Gastrocnemius medialis (tissue), 4 donors: ENCODE results near the gene RNF144A. TPM values are rescaled to one million over a fixed set of nuclear protein-coding genes. Genes with fewer than 3 reads are reported as not detected.
A peak's percentile ranks its signal among the peaks of the same experiment; 100 is the strongest.

Experiments used
- ATAC-seq, 2 donors: fragments of 150-250 bp; one replicate each; pipeline ENCODE4 v1.9.1; 2016
- DNase-seq, 2 donors: peaks; one replicate each; pipeline ENCODE4 v3.0.0-alpha.2; 2019
- H3K27ac ChIP-seq, 4 donors: fragments of 200-600 bp; sonication (generic); 1 replicate in 1 of 4; 2 replicates in 3 of 4; pipeline ENCODE4 v1.5.1; 2016 to 2018; ENCODE audit warnings: mild to moderate bottlenecking in 2 of 4, moderate library complexity in 1 of 4
- H3K27me3 ChIP-seq, 3 donors: fragments of 200-600 bp; sonication (generic) in 2 of 3; 1 replicate in 1 of 3; 2 replicates in 2 of 3; pipeline versions ENCODE4 v1.5.1 to v1.6.0; 2016 to 2019; ENCODE audit warnings: mild to moderate bottlenecking in 1 of 3, moderate library complexity in 1 of 3
- H3K36me3 ChIP-seq, 2 donors: fragments of 200-600 bp; sonication (generic) in 1 of 2; one replicate each; pipeline ENCODE4 v1.5.1; 2017 to 2018
- H3K4me1 ChIP-seq, 2 donors: fragments of 200-600 bp; sonication (generic) in 1 of 2; one replicate each; pipeline ENCODE4 v1.5.1; 2016 to 2017; ENCODE audit warnings: mild to moderate bottlenecking in 2 of 2
- H3K4me3 ChIP-seq, 4 donors: fragments of 200-600 bp; sonication (generic) in 3 of 4; 1 replicate in 1 of 4; 2 replicates in 3 of 4; pipeline ENCODE4 v1.5.1; 2016 to 2019; ENCODE audit warnings: mild to moderate bottlenecking in 2 of 4
- H3K9me3 ChIP-seq, 3 donors: fragments of 200-600 bp; sonication (generic) in 2 of 3; 1 replicate in 1 of 3; 2 replicates in 2 of 3; pipeline ENCODE4 v1.5.1; 2016 to 2019
- POLR2A ChIP-seq, 2 donors: fragments of 450-650 bp; IDR thresholded peaks; one replicate each; pipeline ENCODE4 v1.6.1; 2017; ENCODE audit warnings: antibody characterized with exemption in 2 of 2, mild to moderate bottlenecking in 2 of 2, moderate library complexity in 2 of 2
- in situ Hi-C, 4 donors: fragments of 200-750 bp; cut with MboI; loops; one replicate each; pipeline versions ENCODE4 v1.15.0 to v1.8.0; 2017; ENCODE audit warnings: low sequenced_read_pairs in 4 of 4
- intact Hi-C: fragments of 100-400 bp; cut with DNase I; formaldehyde crosslinking; loops from one replicate; pipeline ENCODE4 v1.15.1; 2023; ENCODE audit warnings: low total_unique reads
- total RNA-seq, 4 donors: library from RNA; depleted of rRNA; stranded (reverse); fragments of >200 nt; gene quantifications; one replicate each; pipeline versions ENCODE4 v1.1.0 to v1.2.3, GENCODE V29; 2016
- TF ChIP-seq, protein P1 (sequence below), 5 experiments: fragments of 450-650 bp in 3 of 5; fragments of 200-600 bp in 2 of 5; sonication (generic) in 2 of 5; IDR thresholded peaks in 4 of 5; conservative IDR thresholded peaks in 1 of 5; 1 replicate in 4 of 5; 2 replicates in 1 of 5; pipeline ENCODE4 v1.5.1; 2016 to 2019; ENCODE audit warnings: antibody characterized with exemption in 5 of 5, mild to moderate bottlenecking in 3 of 5, moderate library complexity in 3 of 5

RNF144A gene
- total RNA-seq, 4 donors from 2014 or later, result 4.9 to 16.2 (median 10.2) TPM

DNA sequence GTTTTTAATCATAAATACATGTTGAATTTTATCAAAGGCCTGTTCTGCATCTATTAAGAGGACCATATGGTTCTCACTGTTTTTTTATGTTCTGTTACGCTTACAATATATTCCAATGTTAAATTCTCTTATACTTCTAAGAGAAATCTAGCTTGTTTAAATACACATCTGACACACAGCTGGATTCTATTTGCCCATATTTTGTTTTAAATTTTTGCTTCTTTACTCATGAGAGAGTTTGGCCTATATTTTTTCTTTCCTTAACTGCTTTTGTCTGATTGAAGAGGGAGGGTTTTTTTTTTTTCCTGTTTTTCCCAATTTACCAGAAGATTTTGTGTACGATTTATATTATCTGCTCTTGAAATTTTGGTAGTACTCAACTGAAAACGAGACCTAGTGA, 34.9 kb downstream of the RNF144A start:
- H3K27ac ChIP-seq, result no peak overlapping the region
- H3K4me3 ChIP-seq, result no peak overlapping the region
- intact Hi-C loops, result no loop called here
- no peaks in the 10 kb centered on the region for H3K9me3 ChIP-seq
- H3K4me1 ChIP-seq, result peaks cover 0 to 10% of the 10 kb centered on the region in 2 donors
- H3K27me3 ChIP-seq, result no peaks in the 10 kb centered on the region
- TF ChIP-seq, protein P1, sequence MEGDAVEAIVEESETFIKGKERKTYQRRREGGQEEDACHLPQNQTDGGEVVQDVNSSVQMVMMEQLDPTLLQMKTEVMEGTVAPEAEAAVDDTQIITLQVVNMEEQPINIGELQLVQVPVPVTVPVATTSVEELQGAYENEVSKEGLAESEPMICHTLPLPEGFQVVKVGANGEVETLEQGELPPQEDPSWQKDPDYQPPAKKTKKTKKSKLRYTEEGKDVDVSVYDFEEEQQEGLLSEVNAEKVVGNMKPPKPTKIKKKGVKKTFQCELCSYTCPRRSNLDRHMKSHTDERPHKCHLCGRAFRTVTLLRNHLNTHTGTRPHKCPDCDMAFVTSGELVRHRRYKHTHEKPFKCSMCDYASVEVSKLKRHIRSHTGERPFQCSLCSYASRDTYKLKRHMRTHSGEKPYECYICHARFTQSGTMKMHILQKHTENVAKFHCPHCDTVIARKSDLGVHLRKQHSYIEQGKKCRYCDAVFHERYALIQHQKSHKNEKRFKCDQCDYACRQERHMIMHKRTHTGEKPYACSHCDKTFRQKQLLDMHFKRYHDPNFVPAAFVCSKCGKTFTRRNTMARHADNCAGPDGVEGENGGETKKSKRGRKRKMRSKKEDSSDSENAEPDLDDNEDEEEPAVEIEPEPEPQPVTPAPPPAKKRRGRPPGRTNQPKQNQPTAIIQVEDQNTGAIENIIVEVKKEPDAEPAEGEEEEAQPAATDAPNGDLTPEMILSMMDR (IDR thresholded peaks at IDR 0.05 in 4 of 5, conservative IDR thresholded peaks at IDR 0.05 in 1 of 5), result no peak
- TF ChIP-seq POLR2A (IDR thresholded peaks at IDR 0.05), result no peak
- no peaks in the 10 kb centered on the region for H3K36me3 ChIP-seq
- in situ Hi-C loops, result no loop called here
- DNase-seq (no peak), ATAC-seq (no peak)

- no peak for ATAC-seq
- TF ChIP-seq POLR2A (IDR thresholded peaks at IDR 0.05), result no peak
- TF ChIP-seq, protein P1 (IDR thresholded peaks at IDR 0.05 in 4 of 5, conservative IDR thresholded peaks at IDR 0.05 in 1 of 5), result no peak
- intact Hi-C loops, result no loop called here
- in situ Hi-C loops, result no loop called here
- no peak overlapping the region for H3K4me3 ChIP-seq
- H3K27me3 ChIP-seq, result no peaks in the 10 kb centered on the region
- H3K4me1 ChIP-seq, result peaks cover 7 to 23% of the 10 kb centered on the region in 2 donors
- H3K9me3 ChIP-seq, result no peaks in the 10 kb centered on the region
- no peaks in the 10 kb centered on the region for H3K36me3 ChIP-seq
- no peak for DNase-seq
- H3K27ac ChIP-seq, result peak overlapping the region in 1 of 4 donors; percentile 1
These were observed 37.4 kb downstream of the RNF144A start for GRCh38 chr2:6954586-6954985.

GRCh38 chr2:6955511-6956136, 38.4 kb downstream of the RNF144A start:
- TF ChIP-seq, protein P1 (IDR thresholded peaks at IDR 0.05 in 4 of 5, conservative IDR thresholded peaks at IDR 0.05 in 1 of 5), result no peak
- TF ChIP-seq POLR2A (IDR thresholded peaks at IDR 0.05), result no peak
- ATAC-seq (no peak), DNase-seq (no peak)
- Histone ChIP-seq H3K36me3 (no peaks in the 10 kb centered on the region), H3K9me3 (no peaks in the 10 kb centered on the region), H3K4me3 (no peak overlapping the region), H3K27ac (peak overlapping the region; percentile 1 to 41 (median 14)), H3K27me3 (no peaks in the 10 kb centered on the region), H3K4me1 (peaks cover 16 to 33% of the 10 kb centered on the region in 2 donors)
- intact Hi-C loops (no loop called here), in situ Hi-C loops (no loop called here)

GRCh38 chr2:6956566-6956965, 39.4 kb downstream of the RNF144A start:
- H3K27ac ChIP-seq, result peak overlapping the region in 3 of 4 donors; percentile 7 to 41 (median 14)
- H3K4me1 ChIP-seq, result peaks cover 25 to 42% of the 10 kb centered on the region in 2 donors
- no peaks in the 10 kb centered on the region for H3K9me3 ChIP-seq
- H3K4me3 ChIP-seq, result no peak overlapping the region
- intact Hi-C loops (no loop called here), in situ Hi-C loops (no loop called here)
- ATAC-seq (no peak), DNase-seq (no peak)
- TF ChIP-seq, protein P1 (IDR thresholded peaks at IDR 0.05 in 4 of 5, conservative IDR thresholded peaks at IDR 0.05 in 1 of 5), result no peak
- TF ChIP-seq POLR2A (IDR thresholded peaks at IDR 0.05), result no peak
- no peaks in the 10 kb centered on the region for H3K27me3 ChIP-seq
- H3K36me3 ChIP-seq, result no peaks in the 10 kb centered on the region
